ENCODE results near the gene STEAP1B. TPM values are rescaled to one million over a fixed set of nuclear protein-coding genes. Genes with fewer than 3 reads are reported as not detected.
"Not testable (repeated sequence)": the region's sequence is repeated elsewhere in the genome, so short reads cannot be mapped to it uniquely, and the experiment has no call there.

The STEAP1B gene
- total RNA-seq, 1 donor from 2014 or later, result 0.23 TPM

DNA sequence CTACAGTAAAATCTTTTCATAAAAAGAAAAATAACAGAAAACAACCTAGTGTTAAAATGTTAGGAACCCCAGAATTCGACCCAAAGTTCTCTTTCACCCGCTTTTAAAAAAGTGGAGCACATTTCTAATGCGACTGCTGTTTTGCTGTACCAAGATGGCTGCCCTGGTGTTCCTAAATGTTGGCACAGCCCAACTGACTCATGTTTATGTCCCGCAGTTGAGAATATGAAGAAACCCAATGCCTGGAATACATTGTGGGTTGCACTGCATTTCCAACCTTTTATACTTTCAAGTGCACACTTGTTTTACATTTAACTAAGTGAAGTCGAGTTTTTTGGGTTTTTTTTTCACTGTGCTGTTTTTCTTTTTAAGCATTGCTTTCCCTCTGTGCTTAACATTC lies 944 bp downstream of the STEAP1B start:
- intact Hi-C loops (cut with micrococcal nuclease), result no loop called here

GRCh38 chr7:22496912-22497311 lies 3.1 kb downstream of the STEAP1B start:
- intact Hi-C loops (cut with micrococcal nuclease), result not testable (repeated sequence)

GRCh38 chr7:22496296-22496888 lies 3.6 kb downstream of the STEAP1B start:
- intact Hi-C loops (cut with micrococcal nuclease), result not testable (repeated sequence)

- intact Hi-C loops (cut with micrococcal nuclease), result not testable (repeated sequence)
Measured at GRCh38 chr7:22493160-22493925, 6.6 kb downstream of the STEAP1B start.

- intact Hi-C loops (cut with micrococcal nuclease), result loop anchor here (1.0 to 2.0 kb wide), 3 partner anchors 192 to 386 kb away; no protein-coding TSS in a partner anchor
Measured at GRCh38 chr7:22488643-22489462, 11.1 kb downstream of the STEAP1B start.

GRCh38 chr7:22487978-22488642 lies 11.9 kb downstream of the STEAP1B start:
- intact Hi-C loops (cut with micrococcal nuclease), result loop anchor here (2.0 kb wide), 1 partner anchor 191 kb away; no protein-coding TSS in a partner anchor

- intact Hi-C loops (cut with micrococcal nuclease), result no loop called here
Measured at GRCh38 chr7:22486597-22486996, 13.4 kb downstream of the STEAP1B start.

DNA sequence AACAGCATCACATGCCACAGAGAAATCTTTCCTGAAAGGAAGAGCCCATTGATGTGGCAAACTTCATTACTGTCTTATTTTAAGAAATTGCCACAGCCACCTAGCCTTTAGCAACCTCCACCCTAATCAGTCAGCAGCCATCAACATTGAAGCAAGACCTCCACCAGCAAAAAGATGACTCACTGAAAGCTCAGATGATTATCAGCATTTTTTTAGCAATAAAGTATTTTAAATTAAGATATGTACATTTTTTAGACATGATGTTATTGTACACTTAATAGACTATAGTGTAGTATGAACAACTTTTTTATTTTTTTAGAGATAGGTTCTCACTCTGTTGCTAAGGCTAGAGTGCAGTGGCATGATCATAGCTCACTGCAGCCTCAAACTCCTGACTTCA lies 14.8 kb downstream of the STEAP1B start:
- intact Hi-C loops (cut with micrococcal nuclease), result no loop called here

GRCh38 chr7:22482503-22482902 lies 17.5 kb downstream of the STEAP1B start:
- intact Hi-C loops (cut with micrococcal nuclease), result no loop called here

- intact Hi-C loops (cut with micrococcal nuclease), result no loop called here
Measured at GRCh38 chr7:22481726-22482125, 18.3 kb downstream of the STEAP1B start.

GRCh38 chr7:22480523-22481075 lies 19.4 kb downstream of the STEAP1B start:
- intact Hi-C loops (cut with micrococcal nuclease), result no loop called here

GRCh38 chr7:22477876-22478450 lies 22.0 kb downstream of the STEAP1B start:
- intact Hi-C loops (cut with micrococcal nuclease), result no loop called here

DNA sequence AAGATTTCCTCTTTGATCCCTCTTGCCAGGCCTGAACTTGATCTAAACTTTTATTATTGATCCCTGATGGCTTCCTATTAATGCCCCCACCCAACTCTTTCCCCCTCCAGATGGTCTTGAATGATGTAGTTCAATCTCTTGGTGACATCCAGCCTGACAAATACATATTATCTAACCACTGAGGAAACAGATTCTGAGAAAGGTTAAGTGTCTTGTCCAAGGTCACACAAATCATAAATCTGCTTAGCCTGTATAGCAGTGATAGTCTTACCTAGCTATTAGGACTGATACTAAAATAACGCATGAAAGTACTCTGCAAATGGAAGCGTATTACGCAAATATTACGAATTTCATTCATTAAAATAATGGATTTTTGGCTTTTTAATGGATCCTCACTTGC lies 22.7 kb downstream of the STEAP1B start:
- intact Hi-C loops (cut with micrococcal nuclease), result no loop called here

GRCh38 chr7:22476824-22477223 lies 23.2 kb downstream of the STEAP1B start:
- intact Hi-C loops (cut with micrococcal nuclease), result no loop called here

DNA sequence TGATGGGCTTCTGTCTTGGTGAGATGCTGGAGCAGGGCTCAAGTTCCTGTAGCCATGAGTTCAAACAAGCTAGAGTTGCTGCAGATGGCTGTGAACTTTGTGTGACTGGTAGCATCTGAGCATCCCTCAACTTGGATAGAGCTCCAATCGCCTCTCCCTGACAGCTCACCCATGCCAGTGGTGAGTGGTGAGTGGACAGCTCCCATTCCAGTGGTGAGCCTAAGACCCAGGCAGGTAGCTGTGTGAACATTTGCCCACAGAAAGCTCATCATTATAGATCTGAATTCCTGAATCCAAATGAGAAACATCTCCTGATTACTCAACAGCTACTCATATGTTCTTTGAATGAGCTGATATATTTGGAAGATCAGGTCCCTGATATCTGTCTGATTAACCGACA lies 25.3 kb downstream of the STEAP1B start:
- intact Hi-C loops (cut with micrococcal nuclease), result no loop called here

DNA sequence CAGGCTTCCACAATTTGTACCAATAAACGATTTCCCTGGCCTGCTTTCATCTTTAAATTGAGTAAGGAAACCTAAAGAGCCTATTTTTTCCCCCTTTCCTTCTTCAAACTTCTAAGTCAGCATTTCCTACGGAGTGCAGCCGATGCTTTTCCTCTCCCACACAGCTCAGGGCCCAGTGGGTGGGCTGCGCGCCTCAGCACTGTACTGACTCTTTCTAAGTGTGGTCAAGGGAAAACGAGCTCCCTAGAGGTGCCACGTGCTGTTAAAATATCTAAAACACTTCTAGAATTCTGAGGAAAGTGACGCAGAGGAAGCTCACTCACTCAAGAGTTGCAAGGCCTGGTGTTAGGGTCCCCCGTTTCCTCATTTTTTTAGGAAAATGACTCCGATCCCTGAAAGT lies 29.0 kb downstream of the STEAP1B start:
- intact Hi-C loops (cut with micrococcal nuclease), result no loop called here

GRCh38 chr7:22469371-22470143 lies 30.4 kb downstream of the STEAP1B start:
- intact Hi-C loops (cut with micrococcal nuclease), result no loop called here

DNA sequence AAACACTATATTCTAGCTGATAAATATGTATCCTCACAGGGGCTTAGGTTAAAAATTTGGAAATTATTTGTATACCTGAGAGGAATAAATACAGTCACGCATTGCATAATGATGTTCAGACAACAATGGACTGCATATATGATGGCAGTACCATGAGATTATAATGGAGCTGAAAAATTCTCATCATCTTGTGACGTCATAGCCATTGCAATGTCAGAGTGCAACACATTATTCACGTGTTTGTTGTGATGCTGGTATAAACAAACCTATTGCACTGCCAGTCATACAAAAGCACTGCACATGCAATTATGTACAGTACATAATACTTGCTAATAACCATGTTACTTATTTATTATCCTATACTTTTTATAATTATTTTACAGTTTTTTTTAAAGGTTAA lies 31.4 kb downstream of the STEAP1B start:
- intact Hi-C loops (cut with micrococcal nuclease), result no loop called here

- intact Hi-C loops (cut with micrococcal nuclease), result no loop called here
Measured at GRCh38 chr7:22464299-22464698, 35.7 kb downstream of the STEAP1B start.

GRCh38 chr7:22460363-22460988 lies 39.5 kb downstream of the STEAP1B start:
- intact Hi-C loops (cut with micrococcal nuclease), result no loop called here
